ENCODE measurements around the gene DNAJB9. TPM values are rescaled to one million over a fixed set of nuclear protein-coding genes. Genes with fewer than 3 reads are reported as not detected.

The DNAJB9 gene
- total and polyA plus RNA-seq, 9 of the 15 experiments (the other 6 are each of a cell fraction or from before 2014, with no cell fraction given): 4.3 to 34.2 (median 9.6) TPM

- TF ChIP-seq FOSL1 (tag; conservative IDR thresholded peaks at IDR 0.05) (no peak), RFX7 (CRISPR knock-in tag; IDR thresholded peaks at IDR 0.05) (no peak), COPS2 (conservative IDR thresholded peaks at IDR 0.05) (no peak), ZZZ3 (IDR thresholded peaks at IDR 0.05) (no peak), ELF1 (tag; IDR thresholded peaks at IDR 0.05) (no peak)
Measured at GRCh38 chr7:108575156-108575555, 5.5 kb downstream of the DNAJB9 start (continued).

DNA sequence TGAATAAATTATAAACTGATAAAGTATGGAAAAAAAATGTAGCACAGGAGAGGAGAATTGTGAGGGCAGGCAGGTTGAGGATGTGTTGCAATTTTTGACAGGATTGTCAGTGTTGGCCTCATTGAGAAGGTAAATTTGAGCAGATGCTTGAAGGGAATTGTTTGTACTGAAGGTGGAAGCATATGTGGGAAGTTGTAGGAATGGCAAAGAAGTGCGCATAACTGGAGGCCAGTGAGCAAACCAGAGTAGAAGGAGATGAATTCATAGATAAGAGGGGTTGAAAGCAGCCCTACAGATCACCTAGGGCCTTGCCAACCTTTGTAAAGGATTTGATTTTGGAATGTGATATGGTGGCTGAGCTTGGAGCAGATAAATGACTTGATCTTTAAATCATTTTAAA lies 6.4 kb downstream of the DNAJB9 start:
- peaks cover 30% of the 10 kb centered on the region for H3K79me2 ChIP-seq (ENCODE audit: control insufficient read depth, insufficient read depth, low read length)
- FAIRE-seq (no peak), ATAC-seq (peak; percentile 12), DNase-seq (ENCODE audit: extremely low read depth in 1 of 4, low spot score in 3 of 4) (no peak)
- H4K20me1 ChIP-seq (replicated peaks; ENCODE audit: control insufficient read depth, insufficient read depth, low read length): no peaks in the 10 kb centered on the region
- ChIA-PET POLR2A (interaction anchor here (1.4 to 3.6 kb wide), 2 partner anchors 9 to 11 kb away, joined by 4 to 16 read pairs; no protein-coding TSS in a partner anchor), CTCF (ENCODE audit: low intra/inter-chr PET ratio) (no interaction called here)
- BruUV-seq (replicated peaks): no TSS peak
- H3K27me3 ChIP-seq (ENCODE audit: control insufficient read depth in 2 of 2, insufficient read depth in 2 of 2, low read length in 2 of 2): no peaks in the 10 kb centered on the region
- no peak overlapping the region for H3K4me2 ChIP-seq (ENCODE audit: insufficient read depth, low read length)
- H3K4me3 ChIP-seq: no peak overlapping the region
- WGBS (ENCODE audit: insufficient coverage, low coverage, missing lambda C conversion rate): 80% methylated on average over 1 of the region's 1 CpG
- no peak overlapping the region for H2AFZ ChIP-seq (ENCODE audit: low read depth, low read length)
- intact Hi-C loops (cut with micrococcal nuclease): no loop called here
- H3K9me1 ChIP-seq (ENCODE audit: control insufficient read depth, insufficient read depth, low read length): no peaks in the 10 kb centered on the region
- H3K4me1 ChIP-seq (replicated peaks in 1 of 2; ENCODE audit: control insufficient read depth in 2 of 2, insufficient read depth in 2 of 2, low read length in 2 of 2): peaks cover 0 to 13% of the 10 kb centered on the region in 2 experiments; a peak in 2 of 5 replicates
- H3K9ac ChIP-seq (ENCODE audit: insufficient read depth in 1 of 2, low read depth in 2 of 2, low read length in 2 of 2): no peak overlapping the region
- in situ Hi-C loops (cut with MboI): no loop called here
- H3K9me3 ChIP-seq (replicated peaks; ENCODE audit: control insufficient read depth, insufficient read depth, low read depth, low read length): peaks cover 6% of the 10 kb centered on the region; the same call in 1 of the 2 replicates
- H3K36me3 ChIP-seq (ENCODE audit: control insufficient read depth, insufficient read depth, low read length): peaks cover 38% of the 10 kb centered on the region
- no peak for TF ChIP-seq ZNF778 (CRISPR knock-in tag; IDR thresholded peaks at IDR 0.05)
- TF ChIP-seq ZNF165 (CRISPR knock-in tag; IDR thresholded peaks at IDR 0.05; ENCODE audit: borderline replicate concordance): no peak
- no peak for TF ChIP-seq LCOR (CRISPR knock-in tag; IDR thresholded peaks at IDR 0.05)
- TF ChIP-seq EZH2 (IDR thresholded peaks at IDR 0.05; ENCODE audit: borderline replicate concordance, low read depth, low read length): no peak
- no peak for TF ChIP-seq MAFK (IDR thresholded peaks at IDR 0.05; ENCODE audit: low read length)
- 0 out of 2 replicates have a peak, but pooled peaks have one; percentile 26 for TF ChIP-seq POLR2A (conservative IDR thresholded peaks at IDR 0.05)
- TF ChIP-seq, protein P1, sequence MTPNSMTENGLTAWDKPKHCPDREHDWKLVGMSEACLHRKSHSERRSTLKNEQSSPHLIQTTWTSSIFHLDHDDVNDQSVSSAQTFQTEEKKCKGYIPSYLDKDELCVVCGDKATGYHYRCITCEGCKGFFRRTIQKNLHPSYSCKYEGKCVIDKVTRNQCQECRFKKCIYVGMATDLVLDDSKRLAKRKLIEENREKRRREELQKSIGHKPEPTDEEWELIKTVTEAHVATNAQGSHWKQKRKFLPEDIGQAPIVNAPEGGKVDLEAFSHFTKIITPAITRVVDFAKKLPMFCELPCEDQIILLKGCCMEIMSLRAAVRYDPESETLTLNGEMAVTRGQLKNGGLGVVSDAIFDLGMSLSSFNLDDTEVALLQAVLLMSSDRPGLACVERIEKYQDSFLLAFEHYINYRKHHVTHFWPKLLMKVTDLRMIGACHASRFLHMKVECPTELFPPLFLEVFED (CRISPR knock-in tag; conservative IDR thresholded peaks at IDR 0.05): peak; percentile 94
- TF ChIP-seq, protein P2, sequence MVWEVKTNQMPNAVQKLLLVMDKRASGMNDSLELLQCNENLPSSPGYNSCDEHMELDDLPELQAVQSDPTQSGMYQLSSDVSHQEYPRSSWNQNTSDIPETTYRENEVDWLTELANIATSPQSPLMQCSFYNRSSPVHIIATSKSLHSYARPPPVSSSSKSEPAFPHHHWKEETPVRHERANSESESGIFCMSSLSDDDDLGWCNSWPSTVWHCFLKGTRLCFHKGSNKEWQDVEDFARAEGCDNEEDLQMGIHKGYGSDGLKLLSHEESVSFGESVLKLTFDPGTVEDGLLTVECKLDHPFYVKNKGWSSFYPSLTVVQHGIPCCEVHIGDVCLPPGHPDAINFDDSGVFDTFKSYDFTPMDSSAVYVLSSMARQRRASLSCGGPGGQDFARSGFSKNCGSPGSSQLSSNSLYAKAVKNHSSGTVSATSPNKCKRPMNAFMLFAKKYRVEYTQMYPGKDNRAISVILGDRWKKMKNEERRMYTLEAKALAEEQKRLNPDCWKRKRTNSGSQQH (CRISPR knock-in tag; IDR thresholded peaks at IDR 0.05): 0 out of 2 replicates have a peak, but pooled peaks have one; percentile 28
- TF ChIP-seq BHLHE40 (IDR thresholded peaks at IDR 0.05; ENCODE audit: low read length): no peak
- no peak for TF ChIP-seq NFE2L1 (tag; IDR thresholded peaks at IDR 0.05; ENCODE audit: borderline replicate concordance, low read depth)
- TF ChIP-seq ZBTB26 (CRISPR knock-in tag; IDR thresholded peaks at IDR 0.05): 0 out of 2 replicates have a peak, but pooled peaks have one; percentile 17
- no peak for TF ChIP-seq FOXP1 (CRISPR knock-in tag; IDR thresholded peaks at IDR 0.05)
- no peak for TF ChIP-seq XRCC5 (IDR thresholded peaks at IDR 0.05; ENCODE audit: low read depth, low read length)
- TF ChIP-seq CBX5 (IDR thresholded peaks at IDR 0.05; ENCODE audit: borderline replicate concordance, low read depth): no peak
- H3K27ac ChIP-seq (ENCODE audit: extremely low read depth, low read depth, low read length): no peak overlapping the region

All from K562 (cell line).